Transverse colon (tissue), 4 donors: ENCODE measurements around the gene IFIH1. TPM values are rescaled to one million over a fixed set of nuclear protein-coding genes. Genes with fewer than 3 reads are reported as not detected.

ENCODE experiments used
- DNase-seq: peaks from one replicate; pipeline ENCODE4 v3.0.0-alpha.2; 2019
- H3K27ac ChIP-seq, 4 donors: fragments of 200-600 bp; sonication (generic); 2 replicates each; pipeline ENCODE4 v1.5.1; 2016 to 2018; ENCODE audit warnings: inconsistent platforms in 4 of 4
- H3K27me3 ChIP-seq: fragments of 200-600 bp; sonication (generic); 2 replicates; pipeline ENCODE4 v1.5.1; 2017; ENCODE audit warnings: inconsistent platforms
- H3K36me3 ChIP-seq, 4 donors: fragments of 200-600 bp; sonication (generic); 2 replicates each; pipeline ENCODE4 v1.5.1; 2017 to 2019; ENCODE audit warnings: inconsistent platforms in 4 of 4
- H3K4me1 ChIP-seq, 4 donors: fragments of 200-600 bp; sonication (generic); 2 replicates each; pipeline ENCODE4 v1.5.1; 2017 to 2020; ENCODE audit warnings: inconsistent platforms in 4 of 4
- H3K4me3 ChIP-seq, 4 donors: fragments of 200-600 bp; sonication (generic); 1 replicate in 1 of 4; 2 replicates in 3 of 4; pipeline versions ENCODE4 v1.5.1 to v1.6.1; 2017 to 2019; ENCODE audit warnings: inconsistent platforms in 4 of 4
- H3K9me3 ChIP-seq, 2 donors: fragments of 200-600 bp; sonication (generic); 2 replicates each; pipeline ENCODE4 v1.5.1; 2017 to 2019; ENCODE audit warnings: inconsistent platforms in 2 of 2
- CTCF ChIP-seq, 5 experiments: fragments of 200-600 bp in 3 of 5; fragments of 450-650 bp in 2 of 5; sonication (generic) in 3 of 5; IDR thresholded peaks; 1 replicate in 2 of 5; 2 replicates in 3 of 5; pipeline ENCODE4 v1.5.1; 2016 to 2017; ENCODE audit warnings: antibody characterized with exemption in 5 of 5, inconsistent platforms in 3 of 5, mild to moderate bottlenecking in 2 of 5, moderate library complexity in 1 of 5
- EP300 ChIP-seq: sonication (generic); formaldehyde crosslinking; IDR thresholded peaks from one replicate; pipeline ENCODE4 v1.6.1; 2017; ENCODE audit warnings: antibody characterized with exemption, low read depth
- POLR2A ChIP-seq: fragments of 450-650 bp; IDR thresholded peaks from one replicate; pipeline ENCODE4 v1.6.1; 2016; ENCODE audit warnings: antibody characterized with exemption, mild to moderate bottlenecking, moderate library complexity
- POLR2AphosphoS5 ChIP-seq, 3 donors: sonication (generic); formaldehyde crosslinking; IDR thresholded peaks; one replicate each; pipeline ENCODE4 v1.6.1; 2016; ENCODE audit warnings: antibody characterized with exemption in 3 of 3
- WGBS, 2 donors: methylation state at CpG; one replicate each; pipeline ENCODE4 v1.1.5; 2018; ENCODE audit warnings: low coverage in 1 of 2; 5-methylcytosine and 5-hydroxymethylcytosine counted together
- in situ Hi-C, 4 donors: fragments of 200-750 bp; cut with MboI; loops; one replicate each; pipeline versions ENCODE4 v1.15.0 to v1.15.1; 2017; ENCODE audit warnings: low sequenced_read_pairs in 3 of 4, low pct_ligation_motif_present in 1 of 4, low pct_unique_long_range_greater_than_20kb in 1 of 4
- intact Hi-C: fragments of 100-400 bp; cut with DNase I; formaldehyde crosslinking; loops from one replicate; pipeline ENCODE4 v1.15.1; 2023; ENCODE audit warnings: low total_unique reads
- total RNA-seq, 4 donors: library from RNA; depleted of rRNA; stranded (reverse); fragments of >200 nt; gene quantifications; one replicate each; pipeline ENCODE4 v1.1.0, GENCODE V29; 2016

Gene IFIH1
- total RNA-seq, 4 donors from 2014 or later, result 23.1 to 133 (median 29.5) TPM

GRCh38 chr2:162219426-162219825 is 99.1 kb downstream of the IFIH1 start:
- no peak overlapping the region for H3K4me3 ChIP-seq
- no peaks in the 10 kb centered on the region for H3K9me3 ChIP-seq
- 71 to 78% methylated on average over 4 of the region's 4 CpGs for WGBS, 2 donors
- intact Hi-C loops, result no loop called here
- DNase-seq, result no peak
- in situ Hi-C loops, result loop anchor here in 1 of 4 donors (10.0 kb wide), 1 partner anchor 75 kb away; no protein-coding TSS in a partner anchor
- H3K27ac ChIP-seq, result no peak overlapping the region
- TF ChIP-seq POLR2AphosphoS5 (IDR thresholded peaks at IDR 0.05), result no peak
- TF ChIP-seq POLR2A, result no peak
- no peak for TF ChIP-seq EP300
- TF ChIP-seq CTCF (IDR thresholded peaks at IDR 0.05), result no peak
- no peaks in the 10 kb centered on the region for H3K4me1 ChIP-seq
- no peaks in the 10 kb centered on the region for H3K36me3 ChIP-seq
- no peaks in the 10 kb centered on the region for H3K27me3 ChIP-seq

- in situ Hi-C loops, result loop anchor here in 1 of 4 donors (10.0 kb wide), 1 partner anchor 77 kb away; no protein-coding TSS in a partner anchor
- no peak for DNase-seq
- Histone ChIP-seq H3K4me1 (no peaks in the 10 kb centered on the region), H3K9me3 (no peaks in the 10 kb centered on the region), H3K4me3 (no peak overlapping the region), H3K27ac (no peak overlapping the region), H3K36me3 (no peaks in the 10 kb centered on the region), H3K27me3 (no peaks in the 10 kb centered on the region)
- WGBS, 2 donors, result 74 to 85% methylated on average over 1 of the region's 1 CpG
- TF ChIP-seq POLR2A, result no peak
- TF ChIP-seq EP300, result no peak
- no peak for TF ChIP-seq POLR2AphosphoS5 (IDR thresholded peaks at IDR 0.05)
- no peak for TF ChIP-seq CTCF (IDR thresholded peaks at IDR 0.05)
- intact Hi-C loops, result no loop called here
Measured at GRCh38 chr2:162217598-162217997, 100.9 kb downstream of the IFIH1 start.

Other genes with a start within 250 kb of the IFIH1 start
- 10 to 100 TPM in 1 of 4 donors, 1 to 10 TPM in 3; 1.6 to 12.7 (median 7.0) TPM for gene DPP4, start 244.5 kb downstream of the IFIH1 start, total RNA-seq
- 10 to 100 TPM in 2 of 4 donors, not detected in 2; 17.6 to 26.8 TPM for gene GCG, start 166.4 kb downstream of the IFIH1 start, total RNA-seq
- 1 to 10 TPM in 3 of 4 donors, not detected in 1; 1.4 to 3.5 (median 2.0) TPM for gene FAP, start 75.2 kb downstream of the IFIH1 start, total RNA-seq
- gene GCA, start 25.4 kb upstream of the IFIH1 start, total RNA-seq, result 10 to 100 TPM in 2 of 4 donors, 1 to 10 TPM in 1, not detected in 1; 7.5 to 25.8 (median 18.4) TPM